NB4 (cell line): ENCODE data around the gene COA6.

Experiments
- CTCF ChIP-seq: IDR thresholded peaks from one replicate; pipeline ENCODE4 v1.5.1; 2012; ENCODE audit warnings: low read depth, low read length
- MAX ChIP-seq: IDR thresholded peaks from 2 replicates; pipeline ENCODE4 v1.6.1; 2011; ENCODE audit warnings: low read depth, low read length
- MYC ChIP-seq: IDR thresholded peaks from 2 replicates; pipeline ENCODE4 v1.6.1; 2011; ENCODE audit warnings: low read depth, low read length
- POLR2A ChIP-seq: IDR thresholded peaks from 2 replicates; pipeline ENCODE4 v1.6.1; 2011; ENCODE audit warnings: mild to moderate bottlenecking; ENCODE audit not compliant: insufficient read length; ENCODE audit errors: extremely low read depth

GRCh38 chr1:234430691-234431090 lies 57.4 kb downstream of the COA6 start:
- TF ChIP-seq CTCF: no peak
- TF ChIP-seq POLR2A: no peak
- no peak for TF ChIP-seq MYC
- no peak for TF ChIP-seq MAX
